Embryonic facial prominence (tissue), 1 donor: ENCODE measurements around the gene GPX8.

Experiments
- DNase-seq: peaks from one replicate; pipeline ENCODE4 v3.0.0-alpha.2; 2016; ENCODE audit errors: extremely low spot score

Gene GPX8, protein sequence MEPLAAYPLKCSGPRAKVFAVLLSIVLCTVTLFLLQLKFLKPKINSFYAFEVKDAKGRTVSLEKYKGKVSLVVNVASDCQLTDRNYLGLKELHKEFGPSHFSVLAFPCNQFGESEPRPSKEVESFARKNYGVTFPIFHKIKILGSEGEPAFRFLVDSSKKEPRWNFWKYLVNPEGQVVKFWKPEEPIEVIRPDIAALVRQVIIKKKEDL

GRCh38 chr5:55159763-55160492, at the start of gene GPX8:
Gene GPX8 (plus strand): TSS chr5:55160171. CDS start chr5:55160193, 22 bp downstream.
- peak; percentile 83 for DNase-seq

- no peak for DNase-seq
Observed at GRCh38 chr5:55110217-55110616, 49.8 kb upstream of the GPX8 start.

DNA sequence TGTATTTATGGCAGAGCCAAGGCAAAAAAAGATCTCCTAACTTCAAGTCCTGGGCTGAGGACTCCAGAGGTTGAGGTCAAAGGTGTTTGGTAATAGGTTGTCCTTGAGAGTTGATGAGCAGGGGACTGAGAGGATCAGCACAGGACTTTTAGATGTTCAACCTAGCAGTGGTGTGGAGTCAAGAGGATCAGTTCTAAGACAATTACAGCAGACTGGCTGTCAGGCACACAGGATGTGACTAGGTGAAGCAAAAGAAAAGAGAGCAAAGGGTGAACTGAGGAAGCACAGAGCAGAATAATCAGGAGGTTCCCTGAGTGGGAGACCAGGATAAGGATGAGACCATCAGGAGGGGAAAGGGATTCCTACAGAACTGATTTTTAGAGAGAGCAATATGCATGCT, 46.6 kb upstream of the GPX8 start:
- DNase-seq = no peak

- DNase-seq = no peak
Observed at GRCh38 chr5:55114061-55114460, 45.9 kb upstream of the GPX8 start.

DNA sequence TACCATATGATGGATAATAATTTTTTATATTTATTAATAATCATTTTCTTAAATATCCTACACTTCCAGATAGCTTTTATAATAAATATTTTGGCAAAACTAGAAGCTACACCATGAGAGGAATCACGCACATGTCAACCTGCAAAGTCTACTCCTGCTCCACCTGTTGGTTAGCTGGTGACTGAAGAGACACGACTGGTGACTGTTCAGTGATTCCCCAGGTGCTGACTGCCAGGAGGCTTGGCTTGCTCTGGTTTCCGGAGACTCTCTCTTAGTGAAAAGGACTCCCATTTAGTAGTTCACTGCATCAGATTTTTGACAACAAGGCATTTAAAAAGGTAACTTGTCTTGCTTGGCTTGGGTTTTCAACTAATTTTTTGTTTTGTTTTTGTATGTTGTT, 36.6 kb upstream of the GPX8 start:
- no peak for DNase-seq

GRCh38 chr5:55134053-55134722, 25.8 kb upstream of the GPX8 start:
- DNase-seq = no peak

- DNase-seq = no peak
Observed at GRCh38 chr5:55136521-55136920, 23.4 kb upstream of the GPX8 start.

DNA sequence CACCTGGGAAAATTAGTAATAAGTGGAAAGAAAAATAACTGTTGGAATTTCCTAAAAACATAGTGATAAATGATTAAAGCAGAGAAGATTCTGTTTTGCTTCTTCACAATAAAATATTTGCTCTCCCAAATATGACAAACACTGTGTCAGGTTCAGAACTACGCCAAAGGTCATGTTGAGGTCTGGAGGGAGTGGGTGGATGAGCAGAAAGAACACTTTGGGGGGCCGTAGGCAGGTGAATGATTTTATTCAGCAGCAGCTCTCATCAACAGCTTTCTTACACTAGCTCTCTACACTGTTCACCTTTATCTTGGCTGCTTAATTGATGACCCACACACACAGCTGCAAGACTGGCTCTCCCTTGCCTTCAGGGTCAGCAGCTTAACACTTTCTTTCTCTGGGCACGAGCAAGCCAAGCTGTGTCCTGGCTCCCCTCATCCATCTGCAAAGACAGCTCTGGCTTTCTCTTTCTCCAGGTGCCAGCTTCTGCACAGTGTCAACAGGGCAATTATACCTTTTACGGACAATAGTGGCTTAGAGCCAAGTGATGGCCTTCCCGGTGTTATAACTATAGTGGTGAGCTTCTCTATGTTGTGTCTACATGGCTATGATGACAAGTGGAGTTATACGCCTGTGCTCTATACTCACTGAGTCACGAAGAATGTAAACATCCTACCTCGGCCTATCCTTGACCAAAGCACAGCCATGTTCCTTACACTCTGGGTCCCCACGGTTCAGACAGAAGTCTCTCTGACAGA, 18.9 kb upstream of the GPX8 start:
- DNase-seq = no peak

- DNase-seq = no peak
Observed at GRCh38 chr5:55141945-55142690, 17.9 kb upstream of the GPX8 start.

- DNase-seq = no peak
Observed at GRCh38 chr5:55143624-55144023, 16.3 kb upstream of the GPX8 start.

DNA sequence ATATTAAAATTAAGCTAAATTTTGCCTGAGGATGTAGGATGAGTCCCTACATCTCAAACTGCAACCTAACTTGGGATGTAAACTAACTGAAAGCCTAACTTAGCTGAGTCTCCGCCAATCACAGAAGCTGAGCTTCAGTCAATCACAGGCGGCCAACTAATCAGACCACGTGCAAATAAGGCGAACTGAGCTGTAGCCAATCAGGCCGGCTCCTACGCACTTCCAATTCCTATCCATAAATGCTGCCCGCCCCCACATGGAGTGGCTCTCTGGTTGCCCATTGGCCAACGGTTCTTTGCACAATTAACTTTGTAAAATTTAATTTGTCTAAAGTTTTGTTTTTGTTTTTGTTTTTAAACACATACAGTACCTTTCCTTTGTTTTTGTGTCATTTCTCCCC, 13.9 kb upstream of the GPX8 start:
- no peak for DNase-seq

DNA sequence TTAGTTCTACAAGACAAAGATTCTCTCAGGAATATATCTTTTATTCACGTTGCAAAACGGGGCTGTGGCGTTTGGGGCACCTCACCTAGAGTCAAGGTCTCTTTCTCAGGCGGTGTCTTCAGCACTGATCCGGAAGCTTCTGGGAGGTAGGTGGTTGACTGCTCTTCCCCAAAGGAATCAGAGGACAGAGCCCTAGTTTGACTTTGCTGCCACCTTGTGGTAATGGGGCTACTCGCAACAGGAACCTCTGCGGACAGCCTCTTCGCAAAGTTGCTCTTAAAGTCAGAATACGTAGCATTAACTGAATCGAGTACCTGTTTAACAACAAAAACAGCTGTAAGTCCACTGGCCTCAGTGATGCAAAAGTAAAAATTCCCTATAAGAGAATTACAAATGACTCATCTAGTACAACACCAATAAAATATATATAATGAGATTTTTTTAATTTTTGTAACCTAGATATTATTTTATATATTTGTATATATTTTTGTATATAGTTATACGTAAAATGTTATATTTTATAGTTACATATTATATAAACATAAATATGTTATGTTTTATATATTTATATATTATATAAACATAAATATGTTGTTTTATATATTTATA, 13.3 kb upstream of the GPX8 start:
- DNase-seq = peak; percentile 63

- DNase-seq = no peak
Observed at GRCh38 chr5:55149308-55149795, 10.6 kb upstream of the GPX8 start.

GRCh38 chr5:55151923-55152842, 7.8 kb upstream of the GPX8 start:
- no peak for DNase-seq

- DNase-seq = no peak
Observed at GRCh38 chr5:55154873-55155272, 5.1 kb upstream of the GPX8 start.

DNA sequence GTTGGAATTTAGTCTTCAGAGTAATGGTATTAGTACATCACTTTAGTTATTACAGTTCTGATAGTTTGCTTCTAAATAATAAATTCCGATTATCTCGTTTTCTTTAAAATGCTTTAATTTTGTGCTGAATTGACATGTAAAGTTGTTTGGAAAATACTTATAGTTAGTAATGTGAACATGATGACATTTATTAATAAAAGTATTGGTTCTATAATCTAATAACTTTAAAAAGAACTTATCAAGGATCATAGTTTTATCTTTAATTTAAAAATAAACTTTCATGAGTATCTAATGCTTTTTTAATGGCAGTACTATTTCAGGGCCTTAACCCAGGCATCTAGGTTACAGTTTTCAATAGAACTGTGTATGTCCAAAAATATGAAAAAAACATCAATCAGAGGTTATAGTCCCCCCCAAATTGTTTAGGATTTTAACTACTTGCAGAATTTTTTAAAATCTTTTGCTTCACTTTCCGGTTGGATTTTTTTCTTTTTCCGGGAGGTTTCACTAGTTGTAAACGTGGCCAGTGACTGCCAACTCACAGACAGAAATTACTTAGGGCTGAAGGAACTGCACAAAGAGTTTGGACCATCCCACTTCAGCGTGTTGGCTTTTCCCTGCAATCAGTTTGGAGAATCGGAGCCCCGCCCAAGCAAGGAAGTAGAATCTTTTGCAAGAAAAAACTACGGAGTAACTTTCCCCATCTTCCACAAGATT, 680 bp downstream of the GPX8 start:
- DNase-seq = peak; percentile 84

GRCh38 chr5:55162666-55163065, 2.7 kb downstream of the GPX8 start:
- DNase-seq = no peak

DNA sequence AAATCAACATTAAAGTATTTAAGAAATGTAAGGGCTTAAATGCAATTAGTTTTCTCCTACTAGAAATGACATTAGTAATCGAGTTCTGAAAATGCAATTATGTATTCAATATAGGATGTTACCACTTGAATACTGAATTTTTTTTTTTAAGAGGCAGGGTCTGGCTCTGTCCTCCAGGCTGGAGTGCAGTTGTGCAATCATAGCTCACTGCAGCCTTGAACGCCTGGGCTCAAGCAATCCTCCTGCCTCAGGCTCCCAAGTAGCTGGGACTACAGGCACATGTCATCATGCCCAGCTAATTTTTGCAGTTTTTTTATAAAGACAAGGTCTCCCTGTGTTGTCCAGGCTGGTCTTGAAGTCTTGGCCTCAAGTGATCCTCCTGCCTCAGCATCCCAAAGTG, 11.5 kb downstream of the GPX8 start:
- no peak for DNase-seq
